Gastrocnemius medialis (tissue), 4 donors: ENCODE measurements around the gene CDHR4. TPM values are rescaled to one million over a fixed set of nuclear protein-coding genes. Genes with fewer than 3 reads are reported as not detected.
"Not testable (repeated sequence)": the region's sequence is repeated elsewhere in the genome, so short reads cannot be mapped to it uniquely, and the experiment has no call there.

Experiments used
- ATAC-seq, 2 donors: fragments of 150-250 bp; one replicate each; pipeline ENCODE4 v1.9.1; 2016
- DNase-seq, 2 donors: peaks; one replicate each; pipeline ENCODE4 v3.0.0-alpha.2; 2019
- H3K27ac ChIP-seq, 4 donors: fragments of 200-600 bp; sonication (generic); 1 replicate in 1 of 4; 2 replicates in 3 of 4; pipeline ENCODE4 v1.5.1; 2016 to 2018; ENCODE audit warnings: mild to moderate bottlenecking in 2 of 4, moderate library complexity in 1 of 4
- H3K27me3 ChIP-seq, 3 donors: fragments of 200-600 bp; sonication (generic) in 2 of 3; 1 replicate in 1 of 3; 2 replicates in 2 of 3; pipeline versions ENCODE4 v1.5.1 to v1.6.0; 2016 to 2019; ENCODE audit warnings: mild to moderate bottlenecking in 1 of 3, moderate library complexity in 1 of 3
- H3K36me3 ChIP-seq, 2 donors: fragments of 200-600 bp; sonication (generic) in 1 of 2; one replicate each; pipeline ENCODE4 v1.5.1; 2017 to 2018
- H3K4me1 ChIP-seq, 2 donors: fragments of 200-600 bp; sonication (generic) in 1 of 2; one replicate each; pipeline ENCODE4 v1.5.1; 2016 to 2017; ENCODE audit warnings: mild to moderate bottlenecking in 2 of 2
- H3K4me3 ChIP-seq, 4 donors: fragments of 200-600 bp; sonication (generic) in 3 of 4; 1 replicate in 1 of 4; 2 replicates in 3 of 4; pipeline ENCODE4 v1.5.1; 2016 to 2019; ENCODE audit warnings: mild to moderate bottlenecking in 2 of 4
- H3K9me3 ChIP-seq, 3 donors: fragments of 200-600 bp; sonication (generic) in 2 of 3; 1 replicate in 1 of 3; 2 replicates in 2 of 3; pipeline ENCODE4 v1.5.1; 2016 to 2019
- CTCF ChIP-seq, 5 experiments: fragments of 450-650 bp in 3 of 5; fragments of 200-600 bp in 2 of 5; sonication (generic) in 2 of 5; IDR thresholded peaks in 4 of 5; conservative IDR thresholded peaks in 1 of 5; 1 replicate in 4 of 5; 2 replicates in 1 of 5; pipeline ENCODE4 v1.5.1; 2016 to 2019; ENCODE audit warnings: antibody characterized with exemption in 5 of 5, mild to moderate bottlenecking in 3 of 5, moderate library complexity in 3 of 5
- POLR2A ChIP-seq, 2 donors: fragments of 450-650 bp; IDR thresholded peaks; one replicate each; pipeline ENCODE4 v1.6.1; 2017; ENCODE audit warnings: antibody characterized with exemption in 2 of 2, mild to moderate bottlenecking in 2 of 2, moderate library complexity in 2 of 2
- in situ Hi-C, 4 donors: fragments of 200-750 bp; cut with MboI; loops; one replicate each; pipeline versions ENCODE4 v1.15.0 to v1.8.0; 2017; ENCODE audit warnings: low sequenced_read_pairs in 4 of 4
- intact Hi-C: fragments of 100-400 bp; cut with DNase I; formaldehyde crosslinking; loops from one replicate; pipeline ENCODE4 v1.15.1; 2023; ENCODE audit warnings: low total_unique reads
- total RNA-seq, 4 donors: library from RNA; depleted of rRNA; stranded (reverse); fragments of >200 nt; gene quantifications; one replicate each; pipeline versions ENCODE4 v1.1.0 to v1.2.3, GENCODE V29; 2016

Gene CDHR4
- total RNA-seq, 4 donors from 2014 or later, result not detected

DNA sequence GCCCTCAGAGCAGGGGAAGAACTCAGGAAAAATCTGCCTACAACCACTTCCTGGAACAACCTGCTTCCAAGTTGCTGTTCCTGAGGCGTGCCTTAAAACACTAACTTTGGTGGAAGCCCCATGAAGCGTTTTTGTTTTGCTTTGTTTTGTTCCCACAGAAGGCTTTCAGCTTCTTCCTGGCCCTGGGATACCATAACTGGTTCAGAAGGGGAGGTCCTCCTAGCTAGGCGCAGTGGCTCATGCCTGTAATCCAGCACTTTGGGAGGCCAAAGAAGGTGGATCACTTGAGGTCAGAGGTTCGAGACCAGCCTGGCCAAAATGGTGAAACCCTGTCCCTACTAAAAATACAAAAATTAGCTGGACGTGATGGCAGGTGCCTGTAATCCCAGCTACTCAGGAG lies 12.1 kb downstream of the CDHR4 start:
- H3K4me1 ChIP-seq, result peaks cover 10 to 21% of the 10 kb centered on the region in 2 donors
- DNase-seq (no peak), ATAC-seq (no peak)
- in situ Hi-C loops, result no loop called here
- peak overlapping the region; percentile 90 to 97 (median 94) for H3K27ac ChIP-seq
- intact Hi-C loops, result loop anchor here (2.0 to 10.0 kb wide), 3 partner anchors 63 to 943 kb away; partner anchors contain the start of gene PRKAR2A
- H3K27me3 ChIP-seq, result no peaks in the 10 kb centered on the region
- TF ChIP-seq CTCF (IDR thresholded peaks at IDR 0.05 in 4 of 5, conservative IDR thresholded peaks at IDR 0.05 in 1 of 5) (no peak), POLR2A (IDR thresholded peaks at IDR 0.05) (no peak)
- no peak overlapping the region for H3K4me3 ChIP-seq
- no peaks in the 10 kb centered on the region for H3K9me3 ChIP-seq
- peaks cover 0 to 11% of the 10 kb centered on the region in 2 donors for H3K36me3 ChIP-seq

GRCh38 chr3:49787182-49787464 lies 12.6 kb downstream of the CDHR4 start:
- in situ Hi-C loops (no loop called here), intact Hi-C loops (loop anchor here (2.0 to 10.0 kb wide), 3 partner anchors 62 to 942 kb away; partner anchors contain the start of gene PRKAR2A)
- no peak for ATAC-seq
- no peak for DNase-seq
- Histone ChIP-seq H3K36me3 (peaks cover 0 to 11% of the 10 kb centered on the region in 2 donors), H3K9me3 (no peaks in the 10 kb centered on the region), H3K27me3 (no peaks in the 10 kb centered on the region), H3K27ac (peak overlapping the region; percentile 90 to 97 (median 94)), H3K4me3 (peak overlapping the region; percentile 56 to 93 (median 80)), H3K4me1 (peaks cover 10 to 21% of the 10 kb centered on the region in 2 donors)
- TF ChIP-seq POLR2A (IDR thresholded peaks at IDR 0.05) (no peak), CTCF (IDR thresholded peaks at IDR 0.05 in 4 of 5, conservative IDR thresholded peaks at IDR 0.05 in 1 of 5) (no peak)

GRCh38 chr3:49786357-49787181 lies 13.1 kb downstream of the CDHR4 start, which contains the start of gene IP6K1:
Gene IP6K1, minus strand, starts transcription at chr3:49786542. Its CDS starts 38,502 bp downstream, at chr3:49748040.
- in situ Hi-C loops, result no loop called here
- H3K27ac ChIP-seq, result peak within 1 kb of the TSS; percentile 90 to 97 (median 94)
- H3K4me3 ChIP-seq, result peak within 1 kb of the TSS; percentile 77 to 93 (median 86)
- intact Hi-C loops, result loop anchor here (1.0 to 10.0 kb wide), 4 partner anchors 19 to 942 kb away; partner anchors contain the start of gene PRKAR2A
- peak; percentile 60 to 79 for TF ChIP-seq POLR2A (IDR thresholded peaks at IDR 0.05)
- no peak for TF ChIP-seq CTCF (IDR thresholded peaks at IDR 0.05 in 4 of 5, conservative IDR thresholded peaks at IDR 0.05 in 1 of 5)
- peaks cover 0 to 11% of the 10 kb centered on the region in 2 donors for H3K36me3 ChIP-seq
- DNase-seq, result peak; percentile 100
- no peaks in the 10 kb centered on the region for H3K9me3 ChIP-seq
- peaks cover 10 to 21% of the 10 kb centered on the region in 2 donors for H3K4me1 ChIP-seq
- ATAC-seq, result peak; percentile 99 to 100
- H3K27me3 ChIP-seq, result no peaks in the 10 kb centered on the region

DNA sequence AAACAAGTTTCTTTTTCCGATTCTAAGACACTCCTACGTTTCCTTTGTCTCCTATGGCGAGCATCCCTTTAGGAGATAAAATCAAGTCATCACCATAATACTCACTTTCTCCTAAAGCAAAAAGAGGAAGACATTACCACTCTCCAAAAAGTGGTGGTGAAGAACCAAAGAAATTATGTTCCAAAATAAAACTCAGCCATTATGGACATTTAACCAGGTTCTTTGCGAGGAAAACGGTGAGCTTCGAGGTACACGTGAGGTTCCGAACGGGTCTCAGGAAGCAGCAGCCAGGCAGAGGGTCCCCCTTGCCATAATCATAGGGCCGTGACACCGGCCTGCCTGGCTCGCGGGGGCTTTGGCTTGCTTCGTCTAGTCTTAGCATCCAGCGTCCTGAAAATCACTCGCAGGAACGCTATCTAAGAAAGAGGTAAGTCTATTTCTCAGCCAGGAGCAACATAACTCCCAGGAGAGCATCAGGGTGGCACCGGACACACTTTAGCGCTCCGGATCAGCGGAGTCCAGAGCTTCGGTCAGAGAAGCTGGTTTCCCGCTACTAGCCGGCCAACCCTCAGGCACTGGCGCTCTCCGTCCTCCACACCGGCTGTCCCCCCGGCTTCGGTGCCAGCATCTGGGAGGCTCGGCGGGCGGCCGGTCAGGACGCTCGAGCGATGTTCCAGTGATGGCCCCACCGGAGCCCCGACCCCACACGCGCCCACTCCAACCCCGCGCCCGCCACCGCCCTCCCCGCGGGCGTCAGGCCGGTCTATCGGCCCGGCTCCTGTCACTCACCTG lies 13.9 kb downstream of the CDHR4 start:
- intact Hi-C loops (loop anchor here (1.0 to 10.0 kb wide), 4 partner anchors 20 to 941 kb away; partner anchors contain the start of gene PRKAR2A), in situ Hi-C loops (no loop called here)
- Histone ChIP-seq H3K27ac (peak overlapping the region; percentile 90 to 97 (median 94)), H3K36me3 (peaks cover 0 to 11% of the 10 kb centered on the region in 2 donors), H3K4me1 (peaks cover 15 to 21% of the 10 kb centered on the region in 2 donors), H3K4me3 (peak overlapping the region; percentile 77 to 93 (median 86)), H3K27me3 (no peaks in the 10 kb centered on the region), H3K9me3 (no peaks in the 10 kb centered on the region)
- no peak for TF ChIP-seq CTCF (IDR thresholded peaks at IDR 0.05 in 4 of 5, conservative IDR thresholded peaks at IDR 0.05 in 1 of 5)
- ATAC-seq (peak; percentile 59 to 65), DNase-seq (peak in 1 of 2 donors; percentile 28)

- DNase-seq, ATAC-seq, in situ Hi-C loops, H3K4me3 ChIP-seq, H3K9me3 ChIP-seq, H3K27ac ChIP-seq, H3K27me3 ChIP-seq: not testable (repeated sequence)
- peaks cover 26% of the 10 kb centered on the region in 2 donors for H3K4me1 ChIP-seq
- H3K36me3 ChIP-seq, result peaks cover 0 to 15% of the 10 kb centered on the region in 2 donors
- intact Hi-C loops, result loop anchor here (10.0 kb wide), 1 partner anchor 937 kb away; the partner anchor contains the start of gene PRKAR2A
These were observed 17.4 kb downstream of the CDHR4 start for GRCh38 chr3:49782277-49782676.
